EL (cell line): ENCODE data around the gene TMEM223.
A peak's percentile ranks its signal among the peaks of the same experiment; 100 is the strongest.
"Not testable (repeated sequence)": the region's sequence is repeated elsewhere in the genome, so short reads cannot be mapped to it uniquely, and the experiment has no call there.

Experiments
- DNase-seq: peaks from one replicate; pipeline ENCODE4 v3.0.0-alpha.2; 2016

Gene TMEM223

DNA sequence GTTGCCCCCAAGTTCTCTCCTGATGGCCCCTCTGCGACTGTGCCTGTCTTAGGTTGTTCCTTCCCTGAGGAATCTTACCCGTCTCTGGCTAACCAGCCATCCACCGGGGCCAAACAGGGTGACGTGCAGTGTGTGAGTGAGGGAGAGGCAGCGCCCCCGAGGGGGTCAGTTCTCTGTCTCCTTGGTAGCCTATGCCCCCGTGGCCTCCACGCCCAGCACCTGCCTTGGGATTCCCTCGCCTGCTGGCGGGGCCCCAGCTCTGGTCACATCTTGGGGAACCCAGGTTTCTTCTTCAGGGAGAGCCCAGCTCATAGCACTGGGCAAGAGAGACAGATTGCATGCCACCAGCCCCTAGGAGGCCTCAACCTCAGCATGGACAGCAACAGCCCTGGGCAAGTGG is 7.7 kb upstream of the TMEM223 start:
- DNase-seq, result no peak

GRCh38 chr11:62796281-62796680 is 4.5 kb upstream of the TMEM223 start:
- DNase-seq, result no peak

DNA sequence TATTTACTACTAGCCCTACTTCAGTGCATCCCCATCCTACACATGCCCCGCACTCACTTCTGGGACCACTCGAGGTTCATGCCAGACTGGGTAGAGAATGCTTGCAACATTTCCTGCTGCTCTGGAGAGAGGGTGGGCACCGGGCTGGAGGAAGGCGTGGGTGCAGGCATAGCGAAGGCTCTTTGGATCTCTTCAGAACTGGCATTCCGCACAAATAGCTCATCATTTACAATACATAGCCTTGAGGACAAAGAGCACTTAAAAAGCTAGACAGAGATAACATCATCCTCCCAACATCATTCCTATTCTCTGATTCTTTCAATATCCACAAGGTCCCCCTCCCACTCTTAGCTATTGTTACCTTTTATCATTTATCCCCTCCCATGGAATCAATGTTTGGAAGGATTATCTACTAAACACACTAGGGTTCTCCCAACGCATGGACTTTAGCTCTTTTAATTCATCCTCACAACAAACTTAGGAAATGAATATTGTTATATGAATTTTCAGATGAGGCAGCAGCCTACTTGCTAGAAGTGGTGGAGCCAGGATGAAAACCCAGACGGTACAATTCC is 2.5 kb upstream of the TMEM223 start:
- peak; percentile 53 for DNase-seq

DNA sequence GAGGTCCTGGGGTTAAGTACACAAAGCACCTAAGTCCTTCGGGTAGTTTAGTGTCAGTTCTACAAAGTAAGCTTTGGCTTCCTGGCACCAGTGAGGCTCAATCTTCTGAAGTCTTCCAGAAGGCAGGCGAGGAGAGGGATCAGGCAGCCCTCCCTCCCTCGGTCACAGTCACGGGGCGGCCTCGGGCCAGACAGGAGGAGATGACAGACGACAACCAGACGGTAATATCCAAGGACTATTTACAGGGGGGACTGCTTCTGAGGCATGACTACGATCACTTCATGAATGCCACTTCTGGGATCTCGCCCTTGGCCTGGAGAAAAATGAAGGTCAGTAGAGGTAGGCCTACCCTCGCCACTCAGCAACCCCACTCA is 383 bp upstream of the TMEM223 start:
- no peak for DNase-seq

DNA sequence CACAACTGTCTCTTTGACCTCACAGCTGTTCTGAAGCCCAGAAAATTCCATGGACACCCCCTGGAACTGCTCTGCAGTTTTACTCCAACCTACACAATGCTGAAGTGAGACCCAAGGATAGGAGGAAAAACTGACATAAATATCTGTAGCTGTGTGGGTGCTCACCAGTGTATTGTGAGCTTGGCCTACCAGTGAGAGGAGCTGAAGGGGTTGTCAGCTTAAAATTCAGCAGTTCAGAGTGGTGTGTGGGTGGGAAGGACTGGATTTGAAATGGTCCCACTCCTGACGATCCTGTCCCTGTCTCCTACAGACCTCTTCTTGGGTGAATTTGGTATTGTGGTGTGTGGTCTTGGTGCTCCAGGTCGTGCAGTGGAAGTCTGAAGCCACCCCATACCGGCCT is 2.2 kb downstream of the TMEM223 start:
- DNase-seq, result no peak

- no peak for DNase-seq
Observed at GRCh38 chr11:62788991-62789390, 2.8 kb downstream of the TMEM223 start.

- DNase-seq, result peak; percentile 99
Observed at GRCh38 chr11:62787005-62787759, 4.6 kb downstream of the TMEM223 start, which contains the start of gene TMEM179B. Gene TMEM179B, plus strand, starts transcription at chr11:62787402. Its CDS starts 30 bp downstream, at chr11:62787432.

GRCh38 chr11:62786318-62787004 is 5.3 kb downstream of the TMEM223 start:
- DNase-seq, result peak; percentile 83

DNA sequence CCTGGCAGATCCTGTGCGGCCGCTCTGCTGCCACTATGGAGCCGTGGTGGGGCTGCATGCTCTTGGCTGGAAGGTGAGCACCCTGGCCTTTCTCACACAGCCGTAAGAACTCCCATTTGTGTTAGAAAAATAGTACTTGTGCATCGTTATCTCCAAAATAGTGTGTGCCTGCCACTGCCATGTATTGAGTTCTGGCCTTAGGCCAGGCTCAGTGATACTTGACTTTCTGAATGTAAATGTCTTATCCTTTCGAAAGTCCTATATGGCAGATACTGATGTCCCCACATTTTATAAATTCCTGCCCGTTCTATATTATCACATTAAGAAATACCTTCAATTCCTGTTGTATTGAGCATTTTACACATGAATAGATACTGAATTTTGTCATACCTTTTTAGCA is 9.1 kb downstream of the TMEM223 start:
- DNase-seq, result no peak

GRCh38 chr11:62778441-62778840 is 13.4 kb downstream of the TMEM223 start:
- no peak for DNase-seq

GRCh38 chr11:62777389-62777788 is 14.4 kb downstream of the TMEM223 start:
- DNase-seq, result no peak

- no peak for DNase-seq
Observed at GRCh38 chr11:62775646-62776045, 16.2 kb downstream of the TMEM223 start.

DNA sequence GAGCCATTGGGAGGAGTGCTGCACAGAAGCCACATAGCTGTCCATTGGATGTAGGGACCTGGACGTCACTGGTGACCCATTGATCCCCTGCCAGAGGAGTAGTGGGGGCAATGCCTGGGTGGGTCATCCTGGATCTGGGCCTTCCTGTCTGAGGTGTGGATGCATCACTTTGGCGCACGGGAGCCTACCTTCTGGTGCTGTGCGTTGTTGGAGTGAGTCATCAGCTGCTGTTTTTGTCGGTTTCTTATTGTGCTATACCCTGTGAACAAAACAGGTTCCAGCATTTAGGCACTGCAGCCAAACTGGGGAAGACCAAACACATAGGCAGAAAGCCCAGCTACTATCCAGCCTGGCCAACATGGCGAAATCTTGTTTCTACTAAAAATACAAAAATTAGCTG is 17.4 kb downstream of the TMEM223 start:
- no peak for DNase-seq

DNA sequence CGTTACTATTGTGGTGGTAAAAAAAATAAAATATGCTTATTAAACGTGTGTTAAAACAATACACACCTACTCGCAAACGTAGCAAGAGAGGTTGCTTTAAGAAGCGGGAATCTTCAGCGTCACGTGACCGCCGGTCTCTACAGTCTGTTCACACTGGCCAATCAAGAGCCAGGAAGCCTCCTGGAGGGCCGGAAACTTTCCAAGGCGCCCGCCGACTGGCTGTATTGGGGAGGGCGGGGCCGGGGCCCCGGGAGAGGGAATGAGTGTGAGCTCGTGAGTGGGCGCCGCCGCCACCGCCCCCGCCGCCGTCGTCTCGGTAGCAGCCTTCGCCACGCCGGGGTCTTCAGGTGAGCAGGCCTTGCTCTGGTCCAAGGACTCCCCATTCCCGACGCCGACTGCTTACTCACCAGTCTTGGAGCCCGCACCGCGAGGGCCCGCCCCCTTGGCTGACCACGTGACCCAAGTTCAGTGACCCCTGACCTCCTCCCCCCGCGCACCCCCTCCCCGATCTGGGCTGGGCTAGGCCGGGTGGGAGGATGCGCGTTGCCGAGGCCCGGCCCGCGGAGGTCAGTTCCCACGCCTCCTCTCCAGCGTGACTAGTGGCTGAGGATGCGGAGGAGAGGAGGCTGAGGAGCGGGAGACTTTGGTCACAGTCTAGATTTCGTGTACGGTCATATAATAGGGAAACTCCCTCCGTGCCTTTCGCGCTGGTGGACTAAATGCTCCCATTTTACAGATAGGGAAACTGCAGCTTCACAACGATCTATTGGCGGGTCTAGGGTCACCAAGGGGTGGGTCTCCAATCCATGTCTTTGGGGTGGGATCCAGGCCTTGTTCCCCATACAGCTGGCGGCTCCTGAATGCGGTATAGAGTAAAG is 20.4 kb downstream of the TMEM223 start, which contains the start of gene TAF6L:
Gene TAF6L, plus strand, starts transcription at position 253 of the 878 bp plus-strand sequence. CDS start 4,388 bp downstream, outside the sequence.
- DNase-seq, result peak; percentile 98

DNA sequence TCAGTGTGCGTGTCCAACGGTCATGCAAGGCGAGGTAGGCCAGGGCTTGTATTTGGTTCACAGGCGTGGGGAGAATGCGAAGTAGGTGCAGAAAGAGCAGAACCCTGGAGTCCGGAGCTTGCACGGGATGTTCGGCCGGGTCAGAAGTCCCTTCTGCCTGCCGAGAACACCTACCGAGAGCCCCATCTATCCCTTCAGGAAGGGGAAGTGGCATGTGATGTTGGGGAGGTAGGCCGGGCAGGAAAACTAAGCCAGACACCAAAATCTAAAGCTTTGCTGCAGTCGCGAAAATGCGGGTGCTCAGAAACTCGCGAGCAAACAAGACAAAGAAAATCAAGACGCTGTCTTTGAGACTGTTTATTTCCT is 21.0 kb downstream of the TMEM223 start:
- DNase-seq, result no peak

- DNase-seq, result not testable (repeated sequence)
Observed at GRCh38 chr11:62760867-62761227, 31.0 kb downstream of the TMEM223 start.

GRCh38 chr11:62757846-62758788 is 33.7 kb downstream of the TMEM223 start:
- DNase-seq, result no peak

GRCh38 chr11:62755086-62755615 is 36.7 kb downstream of the TMEM223 start:
- DNase-seq, result no peak

DNA sequence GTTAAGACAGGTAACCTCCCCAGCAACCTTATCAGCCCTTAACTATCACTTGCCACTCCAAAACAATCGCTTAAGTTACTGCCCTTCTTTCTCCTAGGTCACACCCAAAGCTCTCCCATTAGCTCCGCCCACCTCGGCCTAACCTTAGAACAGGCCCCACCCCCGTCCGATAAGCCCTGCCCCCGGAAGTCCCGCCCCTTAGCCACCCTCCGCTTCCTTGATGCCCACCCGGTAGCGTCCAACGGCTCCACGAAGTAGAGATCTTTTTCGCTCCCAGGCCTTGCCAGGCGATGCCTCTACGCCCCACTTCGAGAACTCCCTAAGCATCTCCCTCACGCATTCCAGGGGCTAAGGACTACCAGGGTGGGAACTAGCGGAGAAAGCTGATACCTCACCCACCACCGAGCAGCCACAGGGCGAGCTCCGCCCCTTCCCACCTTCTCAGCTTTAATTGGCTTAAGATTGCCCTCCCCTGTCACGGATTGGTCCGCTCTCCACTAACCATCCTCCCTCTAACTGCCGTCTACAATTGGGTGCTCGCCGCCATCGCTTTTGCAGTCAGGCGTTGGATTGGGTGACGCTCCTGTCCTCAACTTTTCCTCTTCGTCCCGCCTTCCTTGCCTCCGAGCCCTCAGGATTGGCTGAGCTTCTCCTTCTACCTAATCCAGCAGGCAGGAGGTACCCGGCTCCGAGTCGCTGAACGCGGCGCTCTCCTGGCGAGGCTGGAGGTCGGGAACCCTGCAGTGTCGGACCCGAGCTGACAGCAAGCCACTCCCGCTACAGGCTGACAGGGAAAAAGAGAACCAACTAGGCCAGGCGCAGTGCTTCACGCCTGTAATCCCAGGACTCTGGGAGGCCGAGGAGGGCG is 37.8 kb downstream of the TMEM223 start, which contains the start of gene ZBTB3:
Gene ZBTB3, minus strand, starts transcription at position 425 of the 868 bp plus-strand sequence. CDS start 496 bp downstream, outside the sequence.
- peak; percentile 99 for DNase-seq

- DNase-seq, result no peak
Observed at GRCh38 chr11:62752994-62753735, 38.6 kb downstream of the TMEM223 start.
